HG03354 (cell line): ENCODE measurements around the gene LENG9.
A peak's percentile ranks its signal among the peaks of the same experiment; 100 is the strongest.

Source experiments
- ATAC-seq: cut with Tn5 transposase; IDR thresholded peaks from one replicate; pipeline ENCODE4 v1.9.1; 2021; ENCODE audit warnings: mild to moderate bottlenecking; ENCODE audit not compliant: unreplicated experiment, poor library complexity, severe bottlenecking

The LENG9 gene

DNA sequence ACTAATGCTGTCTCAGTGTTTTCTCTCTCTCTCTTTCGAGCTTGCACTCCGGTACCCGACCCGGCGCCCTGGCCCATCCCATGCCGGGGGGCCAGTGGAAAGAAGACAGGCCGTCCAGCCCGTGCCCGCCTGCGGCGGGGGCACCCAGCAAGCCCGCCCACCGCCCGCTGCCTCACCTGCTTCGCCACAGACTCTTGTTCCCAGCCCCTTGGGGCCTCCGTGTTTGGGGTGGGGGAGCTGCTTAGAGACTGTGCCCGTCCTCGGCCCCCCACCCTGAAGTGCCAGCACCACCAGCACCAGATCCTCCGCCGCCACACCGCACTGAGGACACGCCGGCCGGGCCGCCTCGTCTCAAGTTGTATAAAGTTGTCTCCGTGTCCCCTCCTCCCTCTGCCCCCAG lies 2.4 kb downstream of the LENG9 start:
- no peak for ATAC-seq

DNA sequence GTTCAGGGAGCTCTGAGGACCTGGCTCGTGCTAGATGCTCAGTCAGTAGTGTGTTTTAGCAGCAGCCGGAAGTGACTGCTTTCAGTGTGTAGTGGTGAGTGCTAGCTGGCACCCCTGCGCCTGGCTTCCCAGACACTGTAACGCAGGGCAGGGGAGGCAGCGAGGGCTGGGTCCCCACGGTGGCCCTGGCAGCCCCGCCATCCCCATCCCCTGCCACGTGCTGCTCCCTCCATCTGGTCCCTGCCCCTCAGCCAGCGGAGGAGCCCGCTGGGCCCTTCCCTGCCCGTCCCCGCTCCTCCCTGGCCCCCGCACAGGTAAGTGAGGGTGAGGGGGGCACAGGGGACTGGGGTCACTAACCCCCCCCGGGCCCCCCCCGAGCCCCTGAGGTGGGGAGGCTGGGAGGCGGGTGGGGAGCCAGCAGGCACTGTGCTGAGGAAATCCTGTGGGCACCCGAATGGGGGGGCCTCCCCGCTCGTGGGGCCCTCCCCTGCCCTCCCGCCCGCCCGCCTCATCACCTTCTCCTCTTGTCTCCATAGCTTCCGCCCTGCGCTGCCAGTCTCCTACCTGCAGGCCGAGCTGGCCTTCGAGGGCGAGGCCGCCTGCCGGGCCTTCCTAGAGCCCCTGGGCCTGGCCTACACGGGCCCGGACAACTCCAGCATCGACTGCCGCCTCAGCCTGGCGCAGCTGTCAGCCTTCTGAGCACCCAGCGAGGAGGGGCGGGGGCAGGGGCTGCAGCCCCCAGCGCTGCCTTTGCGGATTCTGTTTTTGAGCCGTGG lies 3.2 kb downstream of the LENG9 start:
- no peak for ATAC-seq

DNA sequence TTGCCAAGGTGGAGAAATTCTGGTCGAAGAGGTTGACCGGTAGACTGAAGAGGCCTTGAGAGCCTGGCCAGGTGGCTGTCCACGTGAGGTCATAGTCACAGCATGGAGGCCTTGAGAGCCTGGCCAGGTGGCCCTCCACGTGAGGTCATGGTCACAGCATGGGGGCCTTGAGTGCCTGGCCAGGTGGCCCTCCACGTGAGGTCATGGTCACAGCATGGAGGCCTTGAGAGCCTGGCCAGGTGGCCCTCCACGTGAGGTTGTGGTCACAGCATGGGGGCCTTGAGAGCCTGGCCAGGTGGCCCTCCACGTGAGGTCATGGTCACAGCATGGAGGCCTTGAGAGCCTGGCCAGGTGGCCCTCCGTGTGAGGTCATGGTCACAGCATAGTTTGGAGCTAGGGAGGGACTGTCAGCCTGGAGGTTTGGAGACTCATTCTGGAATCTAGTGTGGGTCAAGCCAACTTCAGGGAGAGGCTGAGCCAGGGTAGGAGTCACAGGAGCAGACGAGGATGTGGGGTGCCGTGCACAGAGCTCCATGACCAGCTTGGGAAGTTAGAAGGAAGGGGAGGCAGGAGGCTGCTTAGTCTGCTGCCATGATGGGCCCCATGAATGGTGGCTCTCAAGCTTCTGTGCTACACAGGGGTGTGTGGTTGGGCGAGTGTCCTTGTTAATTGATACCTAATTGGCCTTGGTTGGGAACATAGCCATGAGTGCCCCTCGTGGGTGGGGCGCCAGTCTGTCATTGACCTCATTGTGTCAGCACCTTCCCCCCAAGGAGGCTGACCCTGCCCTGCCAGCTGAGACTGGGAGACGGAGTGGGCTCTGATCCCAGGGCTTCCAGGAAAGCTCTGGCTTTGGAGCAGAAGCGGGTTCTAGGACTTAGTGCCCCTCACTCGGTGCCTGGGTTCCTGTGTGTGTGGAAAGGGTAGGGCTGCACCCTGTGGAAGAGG lies 4.0 kb downstream of the LENG9 start:
- no peak for ATAC-seq

DNA sequence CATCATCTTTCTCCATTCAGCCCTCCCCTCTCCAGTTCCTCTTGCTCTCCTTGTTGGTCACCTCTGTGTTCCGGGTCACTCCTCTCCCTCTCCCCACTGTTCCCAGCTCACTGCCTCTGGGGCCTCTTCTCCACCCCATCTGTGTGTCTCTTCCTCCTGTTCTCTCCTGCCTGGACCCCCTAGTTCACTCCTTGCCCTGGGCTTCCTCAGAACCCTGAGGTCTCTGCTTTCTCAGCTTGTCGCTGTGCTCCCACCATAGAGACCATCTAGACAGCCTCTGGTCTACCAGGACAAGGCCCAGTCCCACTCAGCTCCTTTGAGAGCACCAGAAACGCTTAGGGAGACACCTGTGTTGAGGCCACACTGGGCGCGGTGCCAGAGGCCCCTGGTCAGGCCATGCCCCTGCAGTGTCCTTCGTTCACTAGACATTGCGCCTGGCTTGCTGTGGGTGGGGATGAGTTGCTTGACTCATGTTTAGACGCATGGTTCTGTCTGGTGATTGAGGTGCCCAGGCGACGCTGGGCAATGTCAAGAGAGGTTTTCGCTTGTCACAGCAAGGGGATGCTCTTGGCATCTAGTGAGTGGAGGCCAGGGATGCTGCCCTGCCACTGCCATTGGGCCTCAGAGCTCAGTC lies 4.8 kb downstream of the LENG9 start:
- no peak for ATAC-seq

DNA sequence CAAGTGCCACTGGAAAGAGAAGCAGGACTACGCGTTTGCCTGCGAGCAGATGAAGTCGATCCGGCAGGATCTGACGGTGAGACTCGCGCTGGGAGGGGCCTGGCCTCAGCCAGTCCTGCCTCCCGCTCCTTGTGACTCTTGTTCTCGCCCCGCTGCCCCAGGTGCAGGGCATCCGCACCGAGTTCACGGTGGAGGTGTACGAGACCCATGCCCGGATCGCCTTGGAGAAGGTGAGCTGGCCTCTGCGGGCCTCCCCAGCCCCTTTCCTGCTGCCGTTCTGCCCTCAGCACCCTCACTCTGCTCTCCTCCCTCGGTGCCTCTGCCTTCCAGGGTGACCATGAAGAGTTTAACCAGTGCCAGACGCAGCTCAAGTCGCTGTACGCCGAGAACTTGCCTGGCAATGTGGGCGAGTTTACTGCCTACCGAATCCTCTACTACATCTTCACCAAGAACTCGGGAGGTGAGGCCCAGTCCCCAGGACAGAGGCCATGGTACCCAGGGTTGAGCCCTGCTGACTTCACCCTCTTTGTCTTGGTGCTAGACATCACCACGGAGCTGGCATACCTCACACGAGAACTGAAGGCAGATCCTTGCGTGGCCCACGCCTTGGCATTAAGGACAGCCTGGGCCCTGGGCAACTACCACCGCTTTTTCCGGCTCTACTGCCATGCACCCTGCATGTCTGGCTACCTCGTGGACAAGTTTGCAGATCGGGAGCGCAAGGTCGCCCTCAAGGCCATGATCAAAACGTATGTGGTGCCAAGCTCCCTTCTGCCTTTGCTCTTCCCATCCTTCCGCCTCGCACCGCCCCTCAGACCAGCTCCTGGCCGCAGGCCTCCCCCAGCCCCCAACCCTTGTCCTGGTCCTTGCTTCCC lies 5.6 kb downstream of the LENG9 start:
- no peak for ATAC-seq

DNA sequence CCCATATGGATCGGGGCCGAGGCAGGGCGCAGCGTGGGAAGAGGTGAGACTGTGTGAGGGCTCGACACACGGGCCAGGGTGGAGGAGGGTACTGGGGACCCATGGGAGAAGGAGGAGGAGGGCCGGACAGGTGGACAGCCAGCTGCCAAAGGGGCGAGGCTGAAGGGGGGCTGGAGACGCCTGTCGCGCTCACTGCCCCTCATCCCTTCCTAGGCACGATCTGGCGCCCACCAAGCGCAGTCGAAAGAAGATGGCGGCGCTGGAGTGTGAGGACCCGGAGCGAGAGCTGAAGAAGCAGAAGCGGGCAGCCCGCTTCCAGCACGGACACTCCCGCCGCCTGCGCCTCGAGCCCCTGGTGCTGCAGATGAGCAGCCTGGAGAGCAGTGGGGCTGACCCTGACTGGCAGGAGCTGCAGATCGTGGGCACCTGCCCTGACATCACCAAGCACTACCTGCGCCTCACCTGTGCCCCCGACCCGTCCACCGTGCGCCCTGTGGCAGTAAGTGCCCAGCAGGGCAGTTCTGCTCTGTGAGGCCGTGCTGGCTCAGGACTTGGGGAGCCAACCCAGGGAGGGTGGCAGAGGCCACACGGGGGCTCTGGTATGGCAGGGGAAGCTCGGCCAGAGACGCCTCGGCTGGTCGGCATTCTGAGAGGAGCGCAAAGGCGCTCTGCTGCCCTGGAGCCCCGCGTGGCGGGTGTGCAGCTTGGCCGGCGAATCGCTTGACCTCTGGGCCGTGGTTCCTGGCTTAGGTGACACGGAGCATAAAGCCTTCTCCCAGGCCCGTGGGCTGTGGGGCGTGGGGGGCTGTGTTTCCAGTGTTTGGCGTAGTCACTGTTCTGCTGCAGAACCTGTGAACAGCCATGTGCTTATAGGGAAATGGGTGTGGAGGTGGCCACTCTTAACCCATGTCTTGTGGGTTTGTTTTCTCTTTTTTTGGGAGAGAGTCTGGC lies 6.9 kb downstream of the LENG9 start:
- ATAC-seq = no peak

DNA sequence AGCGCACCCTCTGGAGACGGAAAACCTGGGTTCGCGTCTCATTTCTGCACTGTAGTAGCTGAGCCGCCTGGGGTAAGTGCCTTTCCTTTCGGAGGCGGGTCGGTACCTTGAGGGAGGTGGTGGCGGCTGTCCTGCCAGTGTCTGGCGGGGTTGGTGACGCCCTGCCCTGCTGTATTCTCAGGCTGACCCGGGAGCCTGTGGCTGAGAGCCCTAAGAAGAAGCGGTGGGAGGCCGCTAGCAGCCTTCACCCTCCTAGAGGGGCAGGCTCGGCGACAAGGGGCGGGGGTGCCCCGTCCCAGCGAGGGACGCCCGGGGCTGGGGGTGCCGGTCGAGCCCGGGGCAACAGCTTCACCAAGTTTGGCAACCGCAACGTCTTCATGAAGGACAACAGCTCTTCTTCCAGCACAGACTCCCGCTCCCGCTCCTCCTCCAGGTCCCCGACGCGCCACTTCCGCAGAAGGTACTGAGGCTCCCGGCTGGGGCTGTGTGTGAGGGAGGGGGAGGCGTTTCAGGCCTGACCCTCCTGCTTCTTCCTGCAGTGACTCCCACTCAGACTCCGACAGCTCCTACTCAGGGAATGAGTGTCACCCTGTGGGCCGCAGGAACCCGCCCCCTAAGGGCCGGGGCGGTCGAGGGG lies 7.7 kb downstream of the LENG9 start:
- no peak for ATAC-seq

DNA sequence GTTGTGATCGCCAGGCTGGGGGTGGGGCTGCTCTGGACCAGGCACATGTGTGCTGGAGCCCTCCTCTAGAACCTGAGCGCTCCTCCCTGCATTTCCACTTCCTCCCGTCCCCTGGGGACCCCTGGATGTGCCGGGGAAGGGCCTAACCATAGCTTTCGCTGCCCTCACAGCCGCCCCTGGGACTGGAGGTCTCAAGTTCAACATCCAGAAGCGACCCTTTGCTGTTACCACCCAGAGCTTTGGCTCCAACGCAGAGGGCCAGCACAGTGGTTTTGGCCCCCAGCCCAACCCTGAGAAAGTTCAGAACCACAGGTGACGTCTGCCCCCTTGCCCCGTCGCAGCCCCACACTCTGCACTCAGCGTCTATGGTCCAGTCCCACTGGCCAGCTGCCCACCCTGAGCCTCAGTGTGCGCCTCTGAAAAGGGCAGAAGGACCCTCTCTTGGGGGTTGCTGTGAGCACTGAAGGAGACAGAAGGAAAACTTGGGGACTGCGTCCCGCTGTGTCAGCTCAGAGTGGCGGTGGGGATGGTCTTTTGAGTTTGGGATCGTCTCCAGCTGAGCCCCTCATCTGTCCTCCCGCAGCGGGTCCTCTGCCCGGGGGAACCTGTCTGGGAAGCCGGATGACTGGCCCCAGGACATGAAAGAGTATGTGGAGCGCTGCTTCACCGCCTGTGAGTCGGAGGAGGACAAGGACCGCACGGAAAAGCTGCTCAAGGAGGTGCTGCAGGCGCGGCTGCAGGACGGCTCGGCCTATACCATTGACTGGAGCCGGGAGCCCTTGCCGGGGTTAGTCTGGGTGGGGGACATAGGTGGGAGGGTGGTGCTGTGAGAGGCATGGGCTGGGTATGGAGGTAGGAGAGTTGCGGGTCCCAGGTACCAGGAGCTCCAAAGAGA lies 8.6 kb downstream of the LENG9 start:
- no peak for ATAC-seq

DNA sequence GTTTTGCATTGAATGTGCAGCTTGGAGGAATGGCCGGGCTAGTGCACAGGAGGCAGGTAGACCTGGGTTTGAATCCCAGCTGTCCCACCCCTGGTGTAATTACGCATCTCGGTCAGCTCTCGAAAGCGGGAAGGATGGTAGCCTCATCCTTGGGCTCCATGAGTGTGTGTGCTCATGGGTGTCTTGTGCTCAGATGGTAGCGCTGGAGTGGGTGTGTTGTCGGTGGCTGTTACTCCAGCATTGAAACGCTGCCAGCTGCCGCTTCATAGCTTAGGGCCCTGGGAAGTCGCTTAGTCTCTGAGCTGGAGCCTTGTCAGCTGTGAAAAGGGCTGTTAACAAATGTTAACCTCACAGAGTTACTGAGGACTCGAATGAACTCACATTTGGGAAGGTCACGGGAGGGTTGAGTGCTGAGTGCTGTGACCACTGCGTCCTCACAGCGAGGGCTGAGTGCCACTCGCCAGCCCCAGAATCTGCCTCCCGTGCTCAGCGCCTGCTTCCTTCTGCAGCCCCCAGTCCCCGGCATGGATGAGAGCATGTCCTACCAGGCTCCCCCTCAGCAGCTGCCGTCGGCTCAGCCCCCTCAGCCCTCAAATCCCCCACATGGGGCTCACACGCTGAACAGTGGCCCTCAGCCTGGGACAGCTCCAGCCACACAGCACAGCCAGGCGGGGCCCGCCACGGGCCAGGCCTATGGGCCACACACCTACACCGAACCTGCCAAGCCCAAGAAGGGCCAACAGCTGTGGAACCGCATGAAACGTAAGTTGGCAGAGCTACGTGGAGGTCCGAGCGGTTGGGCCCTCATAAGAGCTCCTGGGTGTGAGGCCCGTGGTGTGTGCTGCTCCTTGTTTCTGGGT lies 9.4 kb downstream of the LENG9 start:
- ATAC-seq = no peak

DNA sequence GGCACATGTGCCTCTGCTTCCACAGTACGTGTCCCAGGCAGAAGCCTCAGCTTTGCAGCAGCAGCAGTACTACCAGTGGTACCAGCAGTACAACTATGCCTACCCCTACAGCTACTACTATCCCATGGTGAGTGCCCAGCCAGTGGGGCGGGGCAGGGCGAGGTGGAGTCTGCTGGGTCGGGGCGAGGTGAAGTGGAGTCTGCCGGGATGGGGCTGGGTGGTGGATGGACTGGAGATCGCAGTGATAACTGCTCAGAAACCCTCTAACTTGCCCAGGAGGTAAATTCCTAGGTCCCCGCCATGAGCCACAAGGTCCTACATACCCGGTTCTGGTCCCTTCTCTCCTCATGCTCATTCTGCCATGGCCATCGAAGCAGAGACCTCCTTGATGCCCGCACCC lies 11.0 kb downstream of the LENG9 start:
- ATAC-seq = no peak

DNA sequence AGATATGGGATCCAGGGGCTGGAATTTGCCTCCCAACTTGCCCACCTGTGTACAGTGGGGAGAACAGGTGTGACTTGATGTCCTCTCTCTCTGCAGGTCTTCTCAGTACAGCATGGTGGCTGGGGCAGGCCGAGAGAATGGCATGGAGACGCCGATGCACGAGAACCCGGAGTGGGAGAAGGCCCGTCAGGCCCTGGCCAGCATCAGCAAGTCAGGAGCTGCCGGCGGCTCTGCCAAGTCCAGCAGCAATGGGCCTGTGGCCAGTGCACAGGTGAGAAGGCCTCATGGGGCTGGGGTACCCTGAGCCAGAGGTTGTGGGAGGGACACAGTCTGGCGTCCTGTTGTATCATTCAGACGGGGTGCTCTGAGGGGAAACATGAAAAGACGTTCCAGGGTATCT lies 11.6 kb downstream of the LENG9 start:
- no peak for ATAC-seq

DNA sequence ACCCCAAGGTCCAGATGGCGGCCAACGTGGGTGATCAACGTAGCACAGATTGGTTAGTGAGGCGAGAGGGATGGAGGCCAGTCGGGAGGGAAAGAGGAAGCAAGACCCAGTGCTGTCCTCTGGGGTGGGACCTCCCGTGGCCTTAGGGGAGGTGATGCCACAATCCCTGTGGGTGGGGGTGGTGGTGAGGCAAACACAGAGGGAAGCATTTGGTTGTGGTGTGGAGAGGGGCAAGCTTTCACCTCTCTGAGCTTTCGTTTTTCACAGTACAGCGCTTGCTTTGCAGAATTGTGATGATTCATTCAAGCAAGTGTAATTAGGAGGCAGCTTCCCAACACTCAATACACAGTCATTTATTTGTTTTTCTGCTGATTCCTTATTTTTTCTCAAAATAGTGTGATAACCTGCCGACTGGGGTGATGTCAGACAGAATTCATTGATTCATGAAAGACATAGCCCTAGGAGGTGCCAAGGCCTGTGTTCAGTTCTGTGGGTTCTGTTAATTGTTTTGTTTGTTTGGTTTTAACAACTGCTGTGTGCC lies 12.2 kb downstream of the LENG9 start:
- ATAC-seq = no peak

DNA sequence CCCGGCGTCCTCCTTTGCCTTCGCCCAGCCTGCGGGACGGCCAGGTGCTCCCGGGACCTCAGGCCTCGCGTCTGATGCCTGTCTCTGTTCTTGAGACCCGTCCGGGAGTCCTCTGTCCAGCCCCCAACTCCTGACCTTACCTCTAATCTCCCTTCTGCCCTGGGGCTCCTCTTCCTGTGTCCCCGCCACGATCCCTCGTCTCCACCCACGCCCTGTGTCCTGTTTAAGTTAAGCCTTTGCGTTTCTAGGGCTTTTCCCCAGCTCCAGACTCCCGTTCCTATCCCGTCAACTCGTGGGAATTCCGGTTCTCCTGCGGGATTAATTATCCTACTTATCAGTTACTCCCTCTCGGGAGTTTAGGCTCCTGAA lies 13.9 kb downstream of the LENG9 start:
- ATAC-seq = no peak

DNA sequence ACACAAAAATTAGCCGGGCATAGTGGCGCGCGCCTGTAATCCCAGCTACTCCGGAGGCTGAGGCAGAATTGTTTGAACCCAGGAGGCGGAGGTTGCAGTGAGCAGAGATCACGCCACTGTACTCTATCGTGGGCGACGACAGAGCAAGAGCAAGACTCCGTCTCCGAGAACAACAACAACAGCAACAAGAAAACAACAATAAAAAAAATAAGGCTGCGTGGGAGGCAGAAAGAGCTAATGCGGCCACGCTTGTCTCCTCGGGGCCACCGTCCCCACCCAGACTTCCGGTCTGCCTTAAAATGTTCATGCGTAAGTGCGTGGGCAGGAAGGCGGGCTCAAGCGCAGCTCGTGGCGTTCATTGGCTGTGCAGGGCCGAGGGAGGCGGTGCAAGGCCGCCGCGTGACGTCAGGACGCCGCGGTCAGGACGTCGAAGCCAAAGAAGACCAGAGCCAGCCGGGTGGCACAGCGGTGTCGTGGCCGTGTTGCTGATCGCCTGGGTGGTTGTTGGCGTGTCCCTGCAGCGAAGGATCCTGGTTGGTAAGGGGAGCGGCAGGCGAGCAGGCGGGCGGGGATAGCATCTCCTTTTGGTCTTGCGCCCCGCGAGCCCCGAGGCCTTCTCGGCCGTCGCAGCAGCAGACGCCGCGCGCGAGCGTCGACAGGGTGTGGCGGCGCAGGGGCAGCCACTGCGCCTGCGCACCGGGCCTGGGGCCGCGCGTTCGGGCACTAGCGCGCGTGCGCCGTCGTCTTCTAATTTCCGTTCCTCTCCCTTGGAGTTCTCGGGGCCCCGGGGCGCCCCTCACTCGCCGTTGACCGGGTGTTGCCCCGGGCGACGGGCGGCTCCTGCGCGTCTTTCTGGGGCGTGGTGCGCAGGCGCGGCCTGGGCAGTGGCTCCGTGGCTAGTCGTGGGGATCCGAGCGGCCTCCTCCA lies 14.5 kb downstream of the LENG9 start, which contains the start of gene LENG8:
Gene LENG8, plus strand, starts transcription at position 426 of the 927 bp plus-strand sequence. CDS start 2,146 bp downstream, outside the sequence.
- peak; percentile 92 for ATAC-seq
